Liver (tissue), 9 donors: ENCODE data around the gene EZR. TPM values are rescaled to one million over a fixed set of nuclear protein-coding genes. Genes with fewer than 3 reads are reported as not detected.
A peak's percentile ranks its signal among the peaks of the same experiment; 100 is the strongest.

ENCODE experiments used
- DNase-seq: peaks from one replicate; pipeline ENCODE4 v3.0.0-alpha.2; 2017; ENCODE audit warnings: low spot score
- H3K27ac ChIP-seq, 2 donors: one replicate each; pipeline ENCODE4 v1.7.0; 2013; ENCODE audit warnings: inconsistent platforms in 2 of 2, low read length in 2 of 2, control low read depth in 1 of 2, low read depth in 1 of 2, mild to moderate bottlenecking in 1 of 2
- H3K27me3 ChIP-seq, 4 donors: one replicate each; pipeline versions ENCODE4 v1.6.1 to v1.7.0; 2013; ENCODE audit warnings: low read length in 3 of 4, inconsistent platforms in 1 of 4, mild to moderate bottlenecking in 1 of 4, moderate library complexity in 1 of 4; ENCODE audit not compliant: control insufficient read depth in 4 of 4, insufficient read depth in 4 of 4
- H3K36me3 ChIP-seq, 4 donors: one replicate each; pipeline versions ENCODE4 v1.6.1 to v1.7.0; 2013; ENCODE audit warnings: low read length in 3 of 4, mild to moderate bottlenecking in 3 of 4, low read depth in 1 of 4, moderate library complexity in 1 of 4; ENCODE audit not compliant: control insufficient read depth in 4 of 4, insufficient read depth in 3 of 4
- H3K4me1 ChIP-seq, 4 donors: one replicate each; pipeline versions ENCODE4 v1.6.1 to v1.7.0; 2013; ENCODE audit warnings: low read length in 3 of 4, mild to moderate bottlenecking in 3 of 4, moderate library complexity in 1 of 4; ENCODE audit not compliant: control insufficient read depth in 4 of 4, insufficient read depth in 4 of 4
- H3K4me3 ChIP-seq, 3 donors: one replicate each; pipeline versions ENCODE4 v1.6.1 to v1.7.0; 2013; ENCODE audit warnings: low read length in 3 of 3, control low read depth in 1 of 3, low read depth in 1 of 3, mild to moderate bottlenecking in 1 of 3
- H3K9ac ChIP-seq, 2 donors: one replicate each; pipeline ENCODE4 v1.7.0; 2013; ENCODE audit warnings: low read length in 2 of 2, mild to moderate bottlenecking in 2 of 2, moderate library complexity in 2 of 2, control low read depth in 1 of 2, low read depth in 1 of 2
- H3K9me3 ChIP-seq, 4 donors: one replicate each; pipeline versions ENCODE4 v1.6.1 to v1.7.0; 2013; ENCODE audit warnings: low read length in 3 of 4; ENCODE audit not compliant: control insufficient read depth in 4 of 4
- EGR1 ChIP-seq, 2 donors: IDR thresholded peaks; 2 replicates each; pipeline ENCODE4 v1.6.1; 2016 to 2018; ENCODE audit warnings: antibody characterized with exemption in 2 of 2, low read depth in 2 of 2
- FOXA1 ChIP-seq: IDR thresholded peaks from 2 replicates; pipeline ENCODE4 v1.6.1; 2016; ENCODE audit warnings: antibody characterized with exemption
- FOXA2 ChIP-seq: IDR thresholded peaks from 2 replicates; pipeline ENCODE4 v1.6.1; 2016; ENCODE audit warnings: antibody characterized with exemption
- GABPA ChIP-seq, 2 donors: IDR thresholded peaks in 1 of 2; conservative IDR thresholded peaks in 1 of 2; 2 replicates each; pipeline ENCODE4 v1.6.1; 2016; ENCODE audit warnings: antibody characterized with exemption in 2 of 2, mild to moderate bottlenecking in 1 of 2, moderate library complexity in 1 of 2
- HNF4A ChIP-seq, 2 donors: conservative IDR thresholded peaks; 2 replicates each; pipeline ENCODE4 v1.6.1; 2016; ENCODE audit warnings: antibody characterized with exemption in 2 of 2, mild to moderate bottlenecking in 2 of 2
- NR2F2 ChIP-seq: IDR thresholded peaks from 2 replicates; pipeline ENCODE4 v1.6.1; 2016; ENCODE audit warnings: antibody characterized with exemption
- RAD21 ChIP-seq, 2 donors: IDR thresholded peaks; 2 replicates each; pipeline ENCODE4 v1.6.1; 2016; ENCODE audit warnings: antibody characterized with exemption in 2 of 2, mild to moderate bottlenecking in 2 of 2
- REST ChIP-seq: IDR thresholded peaks from 2 replicates; pipeline ENCODE4 v1.6.1; 2016; ENCODE audit warnings: antibody characterized with exemption, mild to moderate bottlenecking
- YY1 ChIP-seq: IDR thresholded peaks from 2 replicates; pipeline ENCODE4 v1.6.1; 2016; ENCODE audit warnings: antibody characterized with exemption, mild to moderate bottlenecking
- ZBTB33 ChIP-seq: IDR thresholded peaks from 2 replicates; pipeline ENCODE4 v1.6.1; 2016; ENCODE audit warnings: antibody characterized with exemption
- WGBS: extraction: QIAGEN DNeasy Blood & Tissue Kit; methylation state at CpG from one replicate; pipeline ENCODE4 v1.1.7; 2013; 5-methylcytosine and 5-hydroxymethylcytosine counted together
- polyA plus RNA-seq, 2 donors: library from polyadenylated mRNA; stranded (reverse) in 1 of 2; unstranded in 1 of 2; fragments of 200-250 nt in 1 of 2; fragments of >200 nt in 1 of 2; fragmentation: Nextera tagmentation in 1 of 2; extraction: Ambion mirVana in 1 of 2; gene quantifications; one replicate each; pipeline versions ENCODE4 v1.2.1 to v1.2.3, GENCODE V29; 2013 to 2015
- total RNA-seq, 2 donors: library from RNA; depleted of rRNA; stranded (reverse); fragments of >200 nt; gene quantifications; one replicate each; pipeline ENCODE4 v1.2.3, GENCODE V29; 2014
- TF ChIP-seq, protein P1 (sequence below): fragments of 150-350 bp; IDR thresholded peaks from 2 replicates; pipeline ENCODE4 v1.5.1; 2017; ENCODE audit warnings: improper control_type of control experiment, low read depth, low read length; ENCODE audit not compliant: missing input control
- TF ChIP-seq, protein P2 (sequence below): IDR thresholded peaks from 2 replicates; pipeline ENCODE4 v1.6.1; 2016; ENCODE audit warnings: antibody characterized with exemption
- donor health status: healthy.
- donor health status: healthy.
- donor health status: healthy.
- donor health status: healthy.
- donor health status: healthy.

EZR gene
- total and polyA plus RNA-seq, 4 donors = 22.0 to 35.4 (median 25.4) TPM

GRCh38 chr6:158816803-158817727 is 2.1 kb downstream of the EZR start (continued):
- TF ChIP-seq, protein P1, sequence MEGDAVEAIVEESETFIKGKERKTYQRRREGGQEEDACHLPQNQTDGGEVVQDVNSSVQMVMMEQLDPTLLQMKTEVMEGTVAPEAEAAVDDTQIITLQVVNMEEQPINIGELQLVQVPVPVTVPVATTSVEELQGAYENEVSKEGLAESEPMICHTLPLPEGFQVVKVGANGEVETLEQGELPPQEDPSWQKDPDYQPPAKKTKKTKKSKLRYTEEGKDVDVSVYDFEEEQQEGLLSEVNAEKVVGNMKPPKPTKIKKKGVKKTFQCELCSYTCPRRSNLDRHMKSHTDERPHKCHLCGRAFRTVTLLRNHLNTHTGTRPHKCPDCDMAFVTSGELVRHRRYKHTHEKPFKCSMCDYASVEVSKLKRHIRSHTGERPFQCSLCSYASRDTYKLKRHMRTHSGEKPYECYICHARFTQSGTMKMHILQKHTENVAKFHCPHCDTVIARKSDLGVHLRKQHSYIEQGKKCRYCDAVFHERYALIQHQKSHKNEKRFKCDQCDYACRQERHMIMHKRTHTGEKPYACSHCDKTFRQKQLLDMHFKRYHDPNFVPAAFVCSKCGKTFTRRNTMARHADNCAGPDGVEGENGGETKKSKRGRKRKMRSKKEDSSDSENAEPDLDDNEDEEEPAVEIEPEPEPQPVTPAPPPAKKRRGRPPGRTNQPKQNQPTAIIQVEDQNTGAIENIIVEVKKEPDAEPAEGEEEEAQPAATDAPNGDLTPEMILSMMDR = no peak
- TF ChIP-seq, protein P2, sequence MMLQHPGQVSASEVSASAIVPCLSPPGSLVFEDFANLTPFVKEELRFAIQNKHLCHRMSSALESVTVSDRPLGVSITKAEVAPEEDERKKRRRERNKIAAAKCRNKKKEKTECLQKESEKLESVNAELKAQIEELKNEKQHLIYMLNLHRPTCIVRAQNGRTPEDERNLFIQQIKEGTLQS = no peak
- TF ChIP-seq REST (peak; percentile 30), RAD21 (IDR thresholded peaks at IDR 0.05) (peak; percentile 28 to 45), HNF4A (conservative IDR thresholded peaks at IDR 0.05) (no peak), FOXA1 (peak; percentile 14)

DNA sequence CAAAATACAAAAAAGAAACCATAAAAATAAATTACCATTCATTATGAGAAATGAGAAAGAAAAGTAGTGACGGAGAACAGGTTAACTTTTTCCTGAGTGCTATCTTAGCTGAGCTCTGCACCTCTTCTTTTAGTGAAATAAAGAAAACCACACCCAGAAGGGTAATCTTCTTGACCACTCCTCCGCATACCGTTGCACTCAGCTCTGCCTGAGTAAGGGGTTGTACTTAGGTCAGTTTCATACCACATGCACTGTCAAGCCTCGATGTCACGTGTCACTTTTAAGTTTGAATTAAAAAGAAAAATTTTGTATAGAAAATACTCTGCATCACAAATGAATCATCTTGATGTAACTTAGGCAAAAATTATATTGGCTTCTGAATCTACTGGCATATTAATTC is 2.8 kb downstream of the EZR start:
- TF ChIP-seq HNF4A (conservative IDR thresholded peaks at IDR 0.05) (no peak), YY1 (no peak), RAD21 (IDR thresholded peaks at IDR 0.05) (no peak)
- TF ChIP-seq, protein P1 = no peak
- peaks cover 0 to 2% (median 0%) of the 10 kb centered on the region in 4 donors for H3K36me3 ChIP-seq
- H3K9ac ChIP-seq = peak overlapping the region in 1 of 2 donors; percentile 16
- 71% methylated on average over 5 of the region's 5 CpGs for WGBS
- H3K4me3 ChIP-seq = no peak overlapping the region
- H3K4me1 ChIP-seq = peaks cover 7 to 25% (median 19%) of the 10 kb centered on the region in 4 donors
- no peak overlapping the region for H3K27ac ChIP-seq
- H3K9me3 ChIP-seq = no peaks in the 10 kb centered on the region
- DNase-seq = no peak
- H3K27me3 ChIP-seq = no peaks in the 10 kb centered on the region

GRCh38 chr6:158815907-158816306 is 3.3 kb downstream of the EZR start:
- Histone ChIP-seq H3K27me3 (no peaks in the 10 kb centered on the region), H3K27ac (no peak overlapping the region), H3K9ac (no peak overlapping the region), H3K9me3 (no peaks in the 10 kb centered on the region), H3K4me1 (peaks cover 7 to 25% (median 19%) of the 10 kb centered on the region in 4 donors), H3K4me3 (no peak overlapping the region), H3K36me3 (peaks cover 0 to 2% (median 0%) of the 10 kb centered on the region in 4 donors)
- WGBS = 69% methylated on average over 2 of the region's 2 CpGs
- DNase-seq = no peak
- TF ChIP-seq HNF4A (conservative IDR thresholded peaks at IDR 0.05) (no peak), YY1 (no peak), EGR1 (IDR thresholded peaks at IDR 0.05; ENCODE audit: low read depth in 2 of 2) (no peak), FOXA1 (no peak), NR2F2 (no peak), FOXA2 (no peak), REST (no peak), ZBTB33 (no peak), GABPA (IDR thresholded peaks at IDR 0.05 in 1 of 2, conservative IDR thresholded peaks at IDR 0.05 in 1 of 2) (no peak)
- TF ChIP-seq, protein P2 = no peak
